Measurements from ENCODE around the gene RHBDL3. TPM values are rescaled to one million over a fixed set of nuclear protein-coding genes. Genes with fewer than 3 reads are reported as not detected.

RHBDL3 gene
- total and polyA plus RNA-seq, 2 donors (not counting 1 experiment from before 2014, with no cell fraction given), result not detected

DNA sequence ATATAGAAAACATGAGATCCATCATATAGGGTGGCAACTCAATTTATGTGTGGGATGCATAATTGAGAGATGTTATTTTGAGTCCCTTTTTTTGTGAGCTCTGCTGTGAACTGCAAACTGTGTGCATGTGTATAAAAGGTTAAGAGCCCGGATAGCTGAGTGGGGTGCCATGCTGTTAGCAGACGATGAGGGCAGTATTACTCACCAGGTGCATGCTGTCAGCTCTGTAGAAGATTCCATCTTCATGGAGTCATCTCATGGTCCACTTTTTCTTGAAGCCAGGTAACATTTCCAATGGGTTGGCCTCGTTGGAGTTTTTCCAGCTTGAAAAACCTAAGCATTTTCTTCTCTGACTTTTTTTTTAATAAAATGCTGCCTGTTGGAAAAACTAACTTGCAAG, 43.0 kb upstream of the RHBDL3 start:
- Histone ChIP-seq H4K20me1 (ENCODE audit: control insufficient read depth, insufficient read depth, low read length, poor library complexity, severe bottlenecking) (no peaks in the 10 kb centered on the region), H3K9me3 (ENCODE audit: control extremely low read depth in 1 of 3, control insufficient read depth in 2 of 3, insufficient read depth in 1 of 3, low read length in 2 of 3) (no peaks in the 10 kb centered on the region), H3K4me2 (replicated peaks; ENCODE audit: low read depth, low read length, poor library complexity, severe bottlenecking) (no peak overlapping the region), H3K27me3 (replicated peaks in 1 of 4; ENCODE audit: control extremely low read depth in 1 of 4, control insufficient read depth in 3 of 4, insufficient read depth in 4 of 4, low read length in 3 of 4) (no peaks in the 10 kb centered on the region), H3K27ac (ENCODE audit: low read length in 2 of 2) (no peak overlapping the region), H3K4me1 (ENCODE audit: control insufficient read depth in 2 of 2, insufficient read depth in 2 of 2, low read length in 2 of 2) (no peaks in the 10 kb centered on the region), H3K79me2 (ENCODE audit: control insufficient read depth, insufficient read depth, low read length) (no peaks in the 10 kb centered on the region), H3K36me3 (replicated peaks in 1 of 2; ENCODE audit: control extremely low read depth in 1 of 2, control insufficient read depth in 1 of 2, extremely low read depth in 1 of 2, insufficient read depth in 2 of 2, low read length in 1 of 2) (no peaks in the 10 kb centered on the region), H3K4me3 (ENCODE audit: control extremely low read depth in 1 of 5, extremely low read depth in 1 of 5, insufficient read depth in 1 of 5, low read depth in 2 of 5, low read length in 4 of 5) (no peak overlapping the region), H3K9ac (ENCODE audit: low read length) (no peak overlapping the region), H2AFZ (ENCODE audit: insufficient read depth, low read depth, low read length, poor library complexity, severe bottlenecking) (no peak overlapping the region)
- Mint-ChIP-seq H3K9me3 (ENCODE audit: insufficient read depth) (no peaks in the 10 kb centered on the region), H3K4me1 (peaks cover 2% of the 10 kb centered on the region), H3K27ac (no peak overlapping the region), H3K4me3 (no peak overlapping the region), H3K27me3 (no peaks in the 10 kb centered on the region)
- intact Hi-C loops (cut with micrococcal nuclease), result no loop called here
- ATAC-seq (ENCODE audit: low read depth) (no peak), DNase-seq (no peak)
- WGBS (ENCODE audit: insufficient coverage), result 89% methylated on average over 2 of the region's 3 CpGs
- TF ChIP-seq, protein P1, sequence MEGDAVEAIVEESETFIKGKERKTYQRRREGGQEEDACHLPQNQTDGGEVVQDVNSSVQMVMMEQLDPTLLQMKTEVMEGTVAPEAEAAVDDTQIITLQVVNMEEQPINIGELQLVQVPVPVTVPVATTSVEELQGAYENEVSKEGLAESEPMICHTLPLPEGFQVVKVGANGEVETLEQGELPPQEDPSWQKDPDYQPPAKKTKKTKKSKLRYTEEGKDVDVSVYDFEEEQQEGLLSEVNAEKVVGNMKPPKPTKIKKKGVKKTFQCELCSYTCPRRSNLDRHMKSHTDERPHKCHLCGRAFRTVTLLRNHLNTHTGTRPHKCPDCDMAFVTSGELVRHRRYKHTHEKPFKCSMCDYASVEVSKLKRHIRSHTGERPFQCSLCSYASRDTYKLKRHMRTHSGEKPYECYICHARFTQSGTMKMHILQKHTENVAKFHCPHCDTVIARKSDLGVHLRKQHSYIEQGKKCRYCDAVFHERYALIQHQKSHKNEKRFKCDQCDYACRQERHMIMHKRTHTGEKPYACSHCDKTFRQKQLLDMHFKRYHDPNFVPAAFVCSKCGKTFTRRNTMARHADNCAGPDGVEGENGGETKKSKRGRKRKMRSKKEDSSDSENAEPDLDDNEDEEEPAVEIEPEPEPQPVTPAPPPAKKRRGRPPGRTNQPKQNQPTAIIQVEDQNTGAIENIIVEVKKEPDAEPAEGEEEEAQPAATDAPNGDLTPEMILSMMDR (IDR thresholded peaks at IDR 0.05), result no peak
- TF ChIP-seq EZH2 (IDR thresholded peaks at IDR 0.05; ENCODE audit: borderline replicate concordance, insufficient read depth, low read depth, low read length, poor library complexity, severe bottlenecking), result no peak
- CTCF ChIA-PET, result interaction anchor here (0.6 to 1.8 kb wide), 2 partner anchors 20 to 30 kb away, joined by 3 to 4 read pairs; no protein-coding TSS in a partner anchor
- POLR2A ChIA-PET, result no interaction called here

DNA sequence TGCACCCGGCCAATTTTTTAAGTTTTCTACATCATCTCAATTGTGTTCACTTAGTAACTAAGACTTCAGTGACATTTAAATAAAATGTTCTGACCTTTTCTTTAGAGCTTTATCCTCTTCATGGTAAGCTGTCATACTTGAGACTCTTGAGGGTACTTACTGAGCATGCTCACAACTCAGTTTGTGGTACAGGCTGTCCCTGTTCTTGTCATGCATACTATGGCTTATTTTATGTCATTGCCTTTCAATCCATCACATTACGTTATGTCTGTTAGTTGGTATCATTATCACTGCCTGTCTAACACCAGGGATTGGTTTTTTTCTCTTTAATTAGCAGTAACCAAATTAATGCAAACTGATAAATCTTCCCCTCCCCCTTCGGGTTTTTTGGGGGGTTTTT, 41.9 kb upstream of the RHBDL3 start:
- CTCF ChIA-PET, result no interaction called here
- Mint-ChIP-seq H3K4me3 (no peak overlapping the region), H3K27ac (no peak overlapping the region), H3K4me1 (peaks cover 2% of the 10 kb centered on the region), H3K9me3 (ENCODE audit: insufficient read depth) (no peaks in the 10 kb centered on the region), H3K27me3 (no peaks in the 10 kb centered on the region)
- ATAC-seq (ENCODE audit: low read depth) (no peak), DNase-seq (no peak)
- no CpG with 5 or more reads among the region's 3 CpGs for WGBS (ENCODE audit: insufficient coverage)
- no peak overlapping the region for H3K4me3 ChIP-seq (ENCODE audit: control extremely low read depth in 1 of 5, extremely low read depth in 1 of 5, insufficient read depth in 1 of 5, low read depth in 2 of 5, low read length in 4 of 5)
- no peaks in the 10 kb centered on the region for H4K20me1 ChIP-seq (ENCODE audit: control insufficient read depth, insufficient read depth, low read length, poor library complexity, severe bottlenecking)
- H3K27me3 ChIP-seq (replicated peaks in 1 of 4; ENCODE audit: control extremely low read depth in 1 of 4, control insufficient read depth in 3 of 4, insufficient read depth in 4 of 4, low read length in 3 of 4), result no peaks in the 10 kb centered on the region
- H3K36me3 ChIP-seq (replicated peaks in 1 of 2; ENCODE audit: control extremely low read depth in 1 of 2, control insufficient read depth in 1 of 2, extremely low read depth in 1 of 2, insufficient read depth in 2 of 2, low read length in 1 of 2), result no peaks in the 10 kb centered on the region
- H3K4me2 ChIP-seq (replicated peaks; ENCODE audit: low read depth, low read length, poor library complexity, severe bottlenecking), result no peak overlapping the region
- H3K4me1 ChIP-seq (ENCODE audit: control insufficient read depth in 2 of 2, insufficient read depth in 2 of 2, low read length in 2 of 2), result no peaks in the 10 kb centered on the region
- no peaks in the 10 kb centered on the region for H3K9me3 ChIP-seq (ENCODE audit: control extremely low read depth in 1 of 3, control insufficient read depth in 2 of 3, insufficient read depth in 1 of 3, low read length in 2 of 3)
- no peak overlapping the region for H3K9ac ChIP-seq (ENCODE audit: low read length)
- no peaks in the 10 kb centered on the region for H3K79me2 ChIP-seq (ENCODE audit: control insufficient read depth, insufficient read depth, low read length)
- H3K27ac ChIP-seq (ENCODE audit: low read length in 2 of 2), result no peak overlapping the region
- TF ChIP-seq, protein P1 (IDR thresholded peaks at IDR 0.05), result no peak
- TF ChIP-seq EZH2 (IDR thresholded peaks at IDR 0.05; ENCODE audit: borderline replicate concordance, insufficient read depth, low read depth, low read length, poor library complexity, severe bottlenecking), result no peak
- intact Hi-C loops (cut with micrococcal nuclease), result no loop called here
- POLR2A ChIA-PET, result no interaction called here
- H2AFZ ChIP-seq (ENCODE audit: insufficient read depth, low read depth, low read length, poor library complexity, severe bottlenecking), result no peak overlapping the region

All from B cell (primary cell).